Camera-type eye (tissue), 1 donor: Measurements from ENCODE around the gene RNU5D-1. TPM values are rescaled to one million over a fixed set of nuclear protein-coding genes. Genes with fewer than 3 reads are reported as not detected.

Experiments
- total RNA-seq: library from RNA; depleted of rRNA; stranded (reverse); fragments of >200 nt; gene quantifications from one replicate; pipeline ENCODE4 v1.2.3, GENCODE V29; 2014

RNU5D-1 gene
- not detected for total RNA-seq

GRCh38 chr1:44730741-44731512 is at the start of gene RNU5D-1:
RNU5D-1 (minus strand) TSS chr1:44731170.

GRCh38 chr1:44775078-44775929 is 44.3 kb upstream of the RNU5D-1 start, which contains the start of gene RPS8:
RPS8 (plus strand) TSS chr1:44775540; CDS start chr1:44775597, 57 bp downstream.

GRCh38 chr1:44739307-44740178 is 8.6 kb upstream of the RNU5D-1 start, which contains the start of gene KIF2C:
KIF2C (plus strand) TSS chr1:44739837; CDS start chr1:44739933, 96 bp downstream.

Other genes starting within 250 kb of the RNU5D-1 start
- gene TMEM53, start 56.7 kb downstream of the RNU5D-1 start, total RNA-seq = 9.2 TPM
- gene ARMH1, start 56.5 kb downstream of the RNU5D-1 start, total RNA-seq = 6.7 TPM
- 6.5 TPM for gene KIF2C, start 8.7 kb upstream of the RNU5D-1 start, total RNA-seq
- 1,866 TPM for gene RPS8, start 44.4 kb upstream of the RNU5D-1 start, total RNA-seq
- not detected for gene BEST4, start 57.0 kb upstream of the RNU5D-1 start, total RNA-seq
- 8.0 TPM for gene PLK3, start 69.2 kb upstream of the RNU5D-1 start, total RNA-seq
- not detected for gene DYNLT4, start 76.2 kb upstream of the RNU5D-1 start, total RNA-seq
- gene BTBD19, start 77.4 kb upstream of the RNU5D-1 start, total RNA-seq = 5.7 TPM
- 4.6 TPM for gene PTCH2, start 112.1 kb upstream of the RNU5D-1 start, total RNA-seq